Astrocyte (in vitro differentiated cells and primary cell): ENCODE measurements around the gene RNU5D-1. TPM values are rescaled to one million over a fixed set of nuclear protein-coding genes. Genes with fewer than 3 reads are reported as not detected.
A peak's percentile ranks its signal among the peaks of the same experiment; 100 is the strongest.

Experiments used
- DNase-seq: peaks from one replicate; pipeline ENCODE4 v3.0.0-alpha.2; 2010; ENCODE audit warnings: low read depth
- FAIRE-seq: peaks from 2 replicates; lab custom pipeline; 2011; peaks lifted over from hg19 to GRCh38; lab: Jason Lieb, UNC
- H2AFZ ChIP-seq: 2 replicates; pipeline ENCODE4 v1.6.0; 2012; ENCODE audit warnings: low read depth, low read length, inconsistent platforms
- H3K27ac ChIP-seq: 2 replicates; pipeline ENCODE4 v1.5.1; 2011; ENCODE audit warnings: low read depth, low read length, inconsistent platforms
- H3K27me3 ChIP-seq: 2 replicates; pipeline ENCODE4 v1.6.0; 2011; ENCODE audit warnings: low read length, inconsistent platforms; ENCODE audit not compliant: insufficient read depth
- H3K36me3 ChIP-seq: 2 replicates; pipeline ENCODE4 v1.5.1; 2011; ENCODE audit warnings: low read length, inconsistent platforms; ENCODE audit not compliant: insufficient read depth
- H3K4me1 ChIP-seq: 2 replicates; pipeline ENCODE4 v1.5.1; 2011; ENCODE audit warnings: low read length, inconsistent platforms; ENCODE audit not compliant: insufficient read depth
- H3K4me2 ChIP-seq: 2 replicates; pipeline ENCODE4 v1.6.0; 2012; ENCODE audit warnings: low read length, inconsistent platforms
- H3K4me3 ChIP-seq: 2 replicates; pipeline ENCODE4 v1.5.1; 2011; ENCODE audit warnings: low read depth, mild to moderate bottlenecking, low read length, inconsistent platforms; ENCODE audit not compliant: insufficient read depth
- H3K79me2 ChIP-seq: 2 replicates; pipeline ENCODE4 v1.6.0; 2012; ENCODE audit warnings: mild to moderate bottlenecking, low read length, inconsistent platforms; ENCODE audit not compliant: insufficient read depth
- H3K9ac ChIP-seq: 2 replicates; pipeline ENCODE4 v1.6.0; 2012; ENCODE audit warnings: mild to moderate bottlenecking, low read length, inconsistent platforms
- H3K9me3 ChIP-seq: 2 replicates; pipeline ENCODE4 v1.5.1; 2012; ENCODE audit warnings: low read depth, mild to moderate bottlenecking, low read length, inconsistent platforms; ENCODE audit not compliant: insufficient read depth
- H4K20me1 ChIP-seq: 2 replicates; pipeline ENCODE4 v1.6.0; 2012; ENCODE audit warnings: low read length, inconsistent platforms; ENCODE audit not compliant: insufficient read depth
- H3K27ac Mint-ChIP-seq: one replicate; pipeline ENCODE4 v1.8.0; 2021; ENCODE audit warnings: mild to moderate bottlenecking, mixed read lengths; ENCODE audit not compliant: unreplicated experiment
- H3K27me3 Mint-ChIP-seq: one replicate; pipeline ENCODE4 v1.8.0; 2021; ENCODE audit warnings: low read depth, mixed read lengths; ENCODE audit not compliant: unreplicated experiment
- H3K36me3 Mint-ChIP-seq: one replicate; pipeline ENCODE4 v1.8.0; 2021; ENCODE audit warnings: low read depth, mixed read lengths; ENCODE audit not compliant: unreplicated experiment
- H3K4me1 Mint-ChIP-seq: one replicate; pipeline ENCODE4 v1.8.0; 2021; ENCODE audit warnings: low read depth, mixed read lengths; ENCODE audit not compliant: unreplicated experiment
- H3K4me3 Mint-ChIP-seq: one replicate; pipeline ENCODE4 v1.8.0; 2021; ENCODE audit warnings: mild to moderate bottlenecking, moderate library complexity, mixed read lengths; ENCODE audit not compliant: unreplicated experiment
- H3K9me3 Mint-ChIP-seq: one replicate; pipeline ENCODE4 v1.8.0; 2021; ENCODE audit warnings: mild to moderate bottlenecking, mixed read lengths; ENCODE audit not compliant: unreplicated experiment
- EZH2 ChIP-seq: IDR thresholded peaks from 2 replicates; pipeline ENCODE4 v1.6.1; 2012; ENCODE audit warnings: mild to moderate bottlenecking, low read length, inconsistent platforms; ENCODE audit not compliant: insufficient read depth
- total RNA-seq: library from RNA; stranded (reverse); gene quantifications from 2 replicates; pipeline ENCODE4 v1.2.1, GENCODE V29; 2021
- TF ChIP-seq, protein P1 (sequence below): IDR thresholded peaks from 2 replicates; pipeline ENCODE4 v1.5.1; 2011; ENCODE audit warnings: low read depth, mild to moderate bottlenecking, inconsistent platforms, low read length, moderate library complexity; ENCODE audit not compliant: insufficient read depth

Gene RNU5D-1
- total RNA-seq, 1 donor from 2014 or later, result not detected

DNA sequence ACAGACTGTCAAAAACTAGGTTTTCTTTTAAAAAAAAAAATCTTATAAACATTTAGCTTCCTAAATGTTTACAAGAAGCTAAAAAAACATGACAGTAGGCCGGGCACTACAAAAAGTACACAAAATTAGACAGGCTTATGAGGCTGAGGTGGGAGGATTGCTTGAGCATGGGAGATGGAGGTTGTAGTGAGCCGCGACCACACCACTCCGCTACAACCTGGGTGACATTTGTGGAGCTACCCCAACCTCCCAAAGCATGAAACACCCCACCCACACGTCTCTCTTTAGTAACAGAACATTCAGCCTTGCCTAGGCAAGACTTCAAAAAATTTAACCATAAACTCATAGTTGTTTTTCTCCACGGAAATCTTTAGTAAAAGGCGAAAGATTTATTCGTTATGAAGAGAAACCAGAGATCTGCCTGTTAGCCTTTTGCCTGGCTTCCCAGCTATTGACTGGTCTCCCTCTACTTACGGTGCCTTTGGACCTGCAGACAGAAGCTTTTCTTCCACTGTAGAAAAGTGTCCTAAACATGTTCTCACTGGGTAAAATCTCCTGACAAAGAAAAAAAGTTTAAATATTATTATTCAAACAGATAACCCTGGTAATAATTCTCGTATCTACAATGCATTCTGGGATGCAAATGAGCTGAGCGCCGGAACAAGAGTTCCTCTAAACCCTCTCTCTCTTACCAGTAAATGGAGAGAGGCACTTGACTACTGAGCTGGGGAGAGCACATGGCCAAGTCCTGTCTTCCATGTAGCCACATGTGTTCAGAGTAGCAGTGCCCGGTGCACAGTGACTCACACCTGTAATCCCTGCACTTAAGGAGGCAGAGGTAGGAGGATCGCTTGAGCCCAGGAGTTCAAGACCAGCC is 9.2 kb downstream of the RNU5D-1 start:
- Histone ChIP-seq H3K4me1 (peaks cover 3% of the 10 kb centered on the region), H3K4me3 (no peak overlapping the region), H4K20me1 (no peaks in the 10 kb centered on the region), H3K79me2 (no peaks in the 10 kb centered on the region), H3K9ac (peak overlapping the region; percentile 57), H3K4me2 (peak overlapping the region; percentile 19), H3K27ac (peak overlapping the region; percentile 80), H3K9me3 (no peaks in the 10 kb centered on the region), H3K36me3 (no peaks in the 10 kb centered on the region), H3K27me3 (no peaks in the 10 kb centered on the region), H2AFZ (no peak overlapping the region)
- FAIRE-seq, result no peak
- no peak overlapping the region for H3K4me3 Mint-ChIP-seq
- TF ChIP-seq, protein P1, sequence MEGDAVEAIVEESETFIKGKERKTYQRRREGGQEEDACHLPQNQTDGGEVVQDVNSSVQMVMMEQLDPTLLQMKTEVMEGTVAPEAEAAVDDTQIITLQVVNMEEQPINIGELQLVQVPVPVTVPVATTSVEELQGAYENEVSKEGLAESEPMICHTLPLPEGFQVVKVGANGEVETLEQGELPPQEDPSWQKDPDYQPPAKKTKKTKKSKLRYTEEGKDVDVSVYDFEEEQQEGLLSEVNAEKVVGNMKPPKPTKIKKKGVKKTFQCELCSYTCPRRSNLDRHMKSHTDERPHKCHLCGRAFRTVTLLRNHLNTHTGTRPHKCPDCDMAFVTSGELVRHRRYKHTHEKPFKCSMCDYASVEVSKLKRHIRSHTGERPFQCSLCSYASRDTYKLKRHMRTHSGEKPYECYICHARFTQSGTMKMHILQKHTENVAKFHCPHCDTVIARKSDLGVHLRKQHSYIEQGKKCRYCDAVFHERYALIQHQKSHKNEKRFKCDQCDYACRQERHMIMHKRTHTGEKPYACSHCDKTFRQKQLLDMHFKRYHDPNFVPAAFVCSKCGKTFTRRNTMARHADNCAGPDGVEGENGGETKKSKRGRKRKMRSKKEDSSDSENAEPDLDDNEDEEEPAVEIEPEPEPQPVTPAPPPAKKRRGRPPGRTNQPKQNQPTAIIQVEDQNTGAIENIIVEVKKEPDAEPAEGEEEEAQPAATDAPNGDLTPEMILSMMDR, result no peak
- no peak for TF ChIP-seq EZH2
- H3K4me1 Mint-ChIP-seq, result no peaks in the 10 kb centered on the region
- H3K27me3 Mint-ChIP-seq, result no peaks in the 10 kb centered on the region
- H3K9me3 Mint-ChIP-seq, result no peaks in the 10 kb centered on the region
- no peaks in the 10 kb centered on the region for H3K36me3 Mint-ChIP-seq
- peak; percentile 94 for DNase-seq
- peak overlapping the region; percentile 86 for H3K27ac Mint-ChIP-seq

- Histone ChIP-seq H2AFZ (no peak overlapping the region), H3K4me2 (no peak overlapping the region), H3K27ac (no peak overlapping the region), H3K79me2 (no peaks in the 10 kb centered on the region), H3K9ac (no peak overlapping the region), H3K4me1 (peaks cover 3% of the 10 kb centered on the region), H3K27me3 (peaks cover 4% of the 10 kb centered on the region), H3K36me3 (no peaks in the 10 kb centered on the region), H3K9me3 (no peaks in the 10 kb centered on the region), H3K4me3 (no peak overlapping the region), H4K20me1 (no peaks in the 10 kb centered on the region)
- no peaks in the 10 kb centered on the region for H3K36me3 Mint-ChIP-seq
- no peak for DNase-seq
- H3K9me3 Mint-ChIP-seq, result no peaks in the 10 kb centered on the region
- no peak for FAIRE-seq
- H3K4me3 Mint-ChIP-seq, result no peak overlapping the region
- H3K27me3 Mint-ChIP-seq, result no peaks in the 10 kb centered on the region
- TF ChIP-seq, protein P1, result no peak
- TF ChIP-seq EZH2, result no peak
- H3K27ac Mint-ChIP-seq, result no peak overlapping the region
- no peaks in the 10 kb centered on the region for H3K4me1 Mint-ChIP-seq
These were observed 10.7 kb downstream of the RNU5D-1 start for GRCh38 chr1:44720281-44720680.

- Histone ChIP-seq H3K4me1 (peaks cover 3% of the 10 kb centered on the region), H3K79me2 (no peaks in the 10 kb centered on the region), H3K4me3 (no peak overlapping the region), H4K20me1 (no peaks in the 10 kb centered on the region), H3K36me3 (no peaks in the 10 kb centered on the region), H3K9ac (no peak overlapping the region), H3K4me2 (no peak overlapping the region), H3K27me3 (peaks cover 4% of the 10 kb centered on the region), H2AFZ (no peak overlapping the region), H3K9me3 (no peaks in the 10 kb centered on the region), H3K27ac (no peak overlapping the region)
- TF ChIP-seq EZH2, result no peak
- TF ChIP-seq, protein P1, result no peak
- DNase-seq (no peak), FAIRE-seq (no peak)
- Mint-ChIP-seq H3K36me3 (no peaks in the 10 kb centered on the region), H3K4me3 (no peak overlapping the region), H3K27me3 (no peaks in the 10 kb centered on the region), H3K4me1 (peaks cover 2% of the 10 kb centered on the region), H3K27ac (no peak overlapping the region), H3K9me3 (no peaks in the 10 kb centered on the region)
These were observed 11.7 kb downstream of the RNU5D-1 start for GRCh38 chr1:44719318-44719717.
